Testis (tissue), 2 donors: ENCODE measurements around the gene MRGPRG.

Experiments used
- POLR2A ChIP-seq: fragments of 450-650 bp; IDR thresholded peaks from one replicate; pipeline ENCODE4 v1.6.1; 2017; ENCODE audit warnings: antibody characterized with exemption, mild to moderate bottlenecking, moderate library complexity
- TF ChIP-seq, protein P1 (sequence below), 3 experiments: fragments of 450-650 bp in 2 of 3; fragments of 200-600 bp in 1 of 3; sonication (generic) in 1 of 3; IDR thresholded peaks; one replicate each; pipeline ENCODE4 v1.5.1; 2016 to 2019; ENCODE audit warnings: antibody characterized with exemption in 3 of 3, mild to moderate bottlenecking in 2 of 3, moderate library complexity in 1 of 3

DNA sequence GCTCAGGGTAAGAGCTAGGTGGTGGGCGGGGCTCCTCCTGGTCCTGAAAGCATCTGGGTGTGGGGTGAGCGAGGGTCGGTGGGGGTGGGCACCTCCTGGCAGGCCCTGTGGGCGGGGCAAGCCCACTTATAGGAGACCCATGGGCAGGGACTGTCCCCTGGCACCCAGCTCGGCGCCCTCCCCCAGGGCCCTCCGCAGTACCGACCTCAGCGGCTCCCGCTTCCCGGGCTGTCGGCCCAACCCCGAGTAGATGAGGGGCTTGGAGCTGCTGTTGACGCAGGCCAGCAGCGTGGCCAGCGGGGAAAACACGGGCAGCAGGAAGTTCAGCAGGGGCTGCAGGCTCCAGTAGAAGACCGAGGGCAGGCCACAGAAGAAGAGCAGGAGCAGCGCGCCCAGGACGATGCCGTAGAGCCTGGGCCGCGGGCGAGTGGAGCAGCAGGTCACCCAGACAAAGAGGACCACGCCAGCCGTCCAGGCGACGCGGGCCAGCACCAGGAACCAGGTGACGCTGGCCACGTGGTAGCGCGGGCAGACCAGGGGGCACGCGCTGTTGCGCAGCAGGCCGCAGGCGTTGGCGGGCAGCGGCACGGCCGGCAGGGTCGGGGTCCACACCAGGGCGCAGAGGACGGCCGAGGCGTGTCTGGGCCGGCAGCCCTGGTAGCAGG, 663 bp downstream of the MRGPRG start:
- TF ChIP-seq POLR2A: no peak
- TF ChIP-seq, protein P1, sequence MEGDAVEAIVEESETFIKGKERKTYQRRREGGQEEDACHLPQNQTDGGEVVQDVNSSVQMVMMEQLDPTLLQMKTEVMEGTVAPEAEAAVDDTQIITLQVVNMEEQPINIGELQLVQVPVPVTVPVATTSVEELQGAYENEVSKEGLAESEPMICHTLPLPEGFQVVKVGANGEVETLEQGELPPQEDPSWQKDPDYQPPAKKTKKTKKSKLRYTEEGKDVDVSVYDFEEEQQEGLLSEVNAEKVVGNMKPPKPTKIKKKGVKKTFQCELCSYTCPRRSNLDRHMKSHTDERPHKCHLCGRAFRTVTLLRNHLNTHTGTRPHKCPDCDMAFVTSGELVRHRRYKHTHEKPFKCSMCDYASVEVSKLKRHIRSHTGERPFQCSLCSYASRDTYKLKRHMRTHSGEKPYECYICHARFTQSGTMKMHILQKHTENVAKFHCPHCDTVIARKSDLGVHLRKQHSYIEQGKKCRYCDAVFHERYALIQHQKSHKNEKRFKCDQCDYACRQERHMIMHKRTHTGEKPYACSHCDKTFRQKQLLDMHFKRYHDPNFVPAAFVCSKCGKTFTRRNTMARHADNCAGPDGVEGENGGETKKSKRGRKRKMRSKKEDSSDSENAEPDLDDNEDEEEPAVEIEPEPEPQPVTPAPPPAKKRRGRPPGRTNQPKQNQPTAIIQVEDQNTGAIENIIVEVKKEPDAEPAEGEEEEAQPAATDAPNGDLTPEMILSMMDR (IDR thresholded peaks at IDR 0.05): no peak
